Endothelial cell of umbilical vein (primary cell): ENCODE measurements around the gene ZFX. TPM values are rescaled to one million over a fixed set of nuclear protein-coding genes. Genes with fewer than 3 reads are reported as not detected.

Experiments
- BruUV-seq: library from RNA; stranded (reverse); fragments of 400-500 nt; replicated peaks from 2 replicates; lab custom pipeline; 2021; lab: Mats Ljungman, UMichigan
- CTCF ChIA-PET: fragments of 300-600, 350-600 bp; sonication (Branson Sonifier 250); formaldehyde crosslinking; loops from one replicate; lab custom pipeline; 2021; ENCODE audit warnings: antibody characterized with exemption, inconsistent platforms; lab: Charles Lee
- POLR2A ChIA-PET: fragments of 300-600, 350-600 bp; sonication (Branson Sonifier 250); formaldehyde crosslinking; loops from one replicate; lab custom pipeline; 2021; ENCODE audit warnings: antibody characterized with exemption, inconsistent platforms; lab: Charles Lee
- DNase-seq: peaks from one replicate; pipeline ENCODE4 v3.0.0-alpha.2; 2011; ENCODE audit warnings: low read depth, low spot score
- FAIRE-seq: peaks from 2 replicates; lab custom pipeline; 2011; peaks lifted over from hg19 to GRCh38; lab: Jason Lieb, UNC
- H2AFZ ChIP-seq: 2 replicates; pipeline ENCODE4 v1.6.0; 2012; ENCODE audit warnings: low read depth, low read length, control low read depth, inconsistent platforms
- H3K27ac ChIP-seq: 2 replicates; pipeline ENCODE4 v1.5.1; 2011; ENCODE audit warnings: low read depth, mild to moderate bottlenecking, control low read depth, low read length, moderate library complexity; ENCODE audit not compliant: insufficient read depth
- H3K27me3 ChIP-seq, 2 experiments: 2 replicates each; pipeline versions ENCODE4 v1.6.0 to v1.6.1; 2011; ENCODE audit warnings: low read length in 2 of 2, mixed read lengths in 1 of 2; ENCODE audit not compliant: control insufficient read depth in 2 of 2, insufficient read depth in 2 of 2
- H3K36me3 ChIP-seq, 2 experiments: 2 replicates in 1 of 2; 3 replicates in 1 of 2; pipeline ENCODE4 v1.5.1; 2011; ENCODE audit warnings: low read length in 2 of 2, mild to moderate bottlenecking in 1 of 2, moderate library complexity in 1 of 2; ENCODE audit not compliant: control insufficient read depth in 2 of 2, insufficient read depth in 2 of 2; ENCODE audit errors: extremely low read depth in 1 of 2
- H3K4me1 ChIP-seq: 3 replicates; pipeline ENCODE4 v1.5.1; 2011; ENCODE audit warnings: mild to moderate bottlenecking, low read length; ENCODE audit not compliant: control insufficient read depth, insufficient read depth; ENCODE audit errors: extremely low read depth
- H3K4me2 ChIP-seq: 2 replicates; pipeline ENCODE4 v1.6.1; 2011; ENCODE audit warnings: low read length, control low read depth, mixed read lengths; ENCODE audit not compliant: insufficient read depth
- H3K4me3 ChIP-seq, 3 experiments: fragments of 200-600 bp in 1 of 3; sonication (generic), shearing (Covaris generic) in 1 of 3; replicated peaks in 1 of 3; 2 replicates each; pipeline ENCODE4 v1.5.1; 2011 to 2016; ENCODE audit warnings: control low read depth in 3 of 3, low read length in 3 of 3, mild to moderate bottlenecking in 2 of 3, inconsistent platforms in 1 of 3, low read depth in 1 of 3, moderate library complexity in 1 of 3; ENCODE audit not compliant: insufficient read depth in 1 of 3
- H3K79me2 ChIP-seq: 2 replicates; pipeline ENCODE4 v1.6.0; 2012; ENCODE audit warnings: low read length, inconsistent platforms; ENCODE audit not compliant: control insufficient read depth, insufficient read depth
- H3K9ac ChIP-seq: replicated peaks from 2 replicates; pipeline ENCODE3; 2011; ENCODE audit warnings: low read length, control low read depth; ENCODE audit not compliant: insufficient read depth; ENCODE audit errors: extremely low read depth
- H3K9me1 ChIP-seq: replicated peaks from 3 replicates; pipeline ENCODE4 v1.6.0; 2011; ENCODE audit warnings: mild to moderate bottlenecking, low read length; ENCODE audit not compliant: control insufficient read depth, insufficient read depth; ENCODE audit errors: extremely low read depth
- H3K9me3 ChIP-seq: replicated peaks from 2 replicates; pipeline ENCODE4 v1.5.1; 2012; ENCODE audit warnings: low read length, inconsistent platforms; ENCODE audit not compliant: control insufficient read depth, insufficient read depth
- H4K20me1 ChIP-seq: replicated peaks from 2 replicates; pipeline ENCODE3; 2011; ENCODE audit warnings: mild to moderate bottlenecking, low read length; ENCODE audit not compliant: control insufficient read depth, insufficient read depth; ENCODE audit errors: extremely low read depth
- EZH2 ChIP-seq: IDR thresholded peaks from 2 replicates; pipeline ENCODE4 v1.6.1; 2012; ENCODE audit warnings: borderline replicate concordance, low read depth, mild to moderate bottlenecking, moderate library complexity, low read length, inconsistent platforms; ENCODE audit not compliant: severe bottlenecking
- FOS ChIP-seq: IDR thresholded peaks from 2 replicates; pipeline ENCODE4 v1.6.1; 2011; ENCODE audit warnings: mild to moderate bottlenecking, low read length, moderate library complexity, borderline replicate concordance; ENCODE audit not compliant: insufficient read depth
- GATA2 ChIP-seq: IDR thresholded peaks from 2 replicates; pipeline ENCODE4 v1.7.0; 2011; ENCODE audit warnings: low read depth, mild to moderate bottlenecking, moderate library complexity, mixed read lengths, low read length; ENCODE audit not compliant: insufficient read length, insufficient read depth
- JUN ChIP-seq: IDR thresholded peaks from 2 replicates; pipeline ENCODE4 v1.6.1; 2011; ENCODE audit warnings: borderline replicate concordance, low read depth; ENCODE audit not compliant: insufficient read length, insufficient read depth
- MAX ChIP-seq: IDR thresholded peaks from 2 replicates; pipeline ENCODE4 v1.6.1; 2011; ENCODE audit not compliant: insufficient read depth, insufficient read length
- MYC ChIP-seq: IDR thresholded peaks from one replicate; pipeline ENCODE4 v1.6.1; 2011; ENCODE audit warnings: mild to moderate bottlenecking, low read depth, low read length
- POLR2A ChIP-seq: IDR thresholded peaks from 2 replicates; pipeline ENCODE4 v1.6.1; 2012; ENCODE audit warnings: low read depth, mild to moderate bottlenecking, control low read depth, low read length
- POLR2AphosphoS5 ChIP-seq: IDR thresholded peaks from 2 replicates; pipeline ENCODE4 v1.6.1; 2012; ENCODE audit warnings: low read depth, mild to moderate bottlenecking, control low read depth, low read length, moderate library complexity; ENCODE audit not compliant: insufficient read depth
- dilution Hi-C: fragments of 300-500 bp; cut with MboI; formaldehyde crosslinking; loops from one replicate; pipeline ENCODE4 v1.15.0; 2019; ENCODE audit warnings: low sequenced_read_pairs; ENCODE audit not compliant: extremely low pct_ligation_motif_present
- intact Hi-C: fragments of 100-400 bp; cut with micrococcal nuclease; formaldehyde crosslinking; loops from one replicate; pipeline ENCODE4 v1.10.0; 2022
- polyA plus RNA-seq, 4 experiments: library from polyadenylated mRNA; depleted of rRNA in 3 of 4; stranded (reverse) in 3 of 4; unstranded in 1 of 4; fragments of >200 nt; gene quantifications; 2 replicates each; pipeline versions ENCODE4 v1.2.1 to v1.2.3, GENCODE V29; 2011 to 2012; ENCODE audit warnings: missing spikeins in 1 of 4
- total RNA-seq: library from RNA; stranded (reverse); gene quantifications from 2 replicates; pipeline ENCODE4 v1.2.3, GENCODE V29; 2021
- TF ChIP-seq, protein P1 (sequence below), 2 donors: IDR thresholded peaks; 1 replicate in 1 of 2; 2 replicates in 1 of 2; pipeline ENCODE4 v1.5.1; 2011; ENCODE audit warnings: low read length in 2 of 2, mild to moderate bottlenecking in 2 of 2, moderate library complexity in 2 of 2, control low read depth in 1 of 2, inconsistent platforms in 1 of 2, low read depth in 1 of 2; ENCODE audit not compliant: insufficient read depth in 1 of 2; ENCODE audit errors: extremely low read depth in 1 of 2

The ZFX gene
- total and polyA plus RNA-seq, 2 donors (not counting 3 experiments of a cell fraction or from before 2014, with no cell fraction given), result 11.4 to 34.1 TPM

DNA sequence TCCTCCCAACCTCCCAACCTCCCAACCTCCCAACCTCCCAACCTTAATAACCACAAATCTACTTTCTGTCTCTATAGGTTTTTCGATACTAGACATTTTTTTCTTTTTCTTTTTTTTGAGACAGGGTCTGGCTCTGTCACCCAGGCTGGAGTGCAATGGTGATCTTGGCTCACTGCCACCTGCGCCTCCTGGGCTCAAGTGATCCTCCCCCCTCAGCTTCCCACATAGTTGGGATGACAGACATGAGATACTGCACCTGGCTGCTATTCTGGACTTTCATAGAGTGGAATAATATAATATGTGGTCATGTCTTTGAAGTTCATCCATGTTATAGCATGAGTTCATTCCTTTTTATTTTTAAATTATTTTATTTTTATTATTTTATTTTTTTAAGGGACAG is 39.5 kb upstream of the ZFX start:
- Histone ChIP-seq H3K4me3 (no peak overlapping the region), H3K9me3 (no peaks in the 10 kb centered on the region), H3K4me2 (no peak overlapping the region), H3K9me1 (no peaks in the 10 kb centered on the region), H3K4me1 (no peaks in the 10 kb centered on the region), H3K27ac (no peak overlapping the region), H4K20me1 (no peaks in the 10 kb centered on the region), H3K9ac (no peak overlapping the region), H3K36me3 (no peaks in the 10 kb centered on the region), H3K79me2 (no peaks in the 10 kb centered on the region), H2AFZ (no peak overlapping the region), H3K27me3 (no peaks in the 10 kb centered on the region)
- ChIA-PET CTCF (interaction anchor here (0.6 kb wide), 1 partner anchor 17 kb away, joined by 4 read pairs; no protein-coding TSS in a partner anchor), POLR2A (no interaction called here)
- intact Hi-C loops, result no loop called here
- dilution Hi-C loops, result no loop called here
- FAIRE-seq, result no peak
- no peak for DNase-seq
- BruUV-seq, result no TSS peak
- no peak for TF ChIP-seq POLR2AphosphoS5
- TF ChIP-seq EZH2, result no peak
- TF ChIP-seq, protein P1, sequence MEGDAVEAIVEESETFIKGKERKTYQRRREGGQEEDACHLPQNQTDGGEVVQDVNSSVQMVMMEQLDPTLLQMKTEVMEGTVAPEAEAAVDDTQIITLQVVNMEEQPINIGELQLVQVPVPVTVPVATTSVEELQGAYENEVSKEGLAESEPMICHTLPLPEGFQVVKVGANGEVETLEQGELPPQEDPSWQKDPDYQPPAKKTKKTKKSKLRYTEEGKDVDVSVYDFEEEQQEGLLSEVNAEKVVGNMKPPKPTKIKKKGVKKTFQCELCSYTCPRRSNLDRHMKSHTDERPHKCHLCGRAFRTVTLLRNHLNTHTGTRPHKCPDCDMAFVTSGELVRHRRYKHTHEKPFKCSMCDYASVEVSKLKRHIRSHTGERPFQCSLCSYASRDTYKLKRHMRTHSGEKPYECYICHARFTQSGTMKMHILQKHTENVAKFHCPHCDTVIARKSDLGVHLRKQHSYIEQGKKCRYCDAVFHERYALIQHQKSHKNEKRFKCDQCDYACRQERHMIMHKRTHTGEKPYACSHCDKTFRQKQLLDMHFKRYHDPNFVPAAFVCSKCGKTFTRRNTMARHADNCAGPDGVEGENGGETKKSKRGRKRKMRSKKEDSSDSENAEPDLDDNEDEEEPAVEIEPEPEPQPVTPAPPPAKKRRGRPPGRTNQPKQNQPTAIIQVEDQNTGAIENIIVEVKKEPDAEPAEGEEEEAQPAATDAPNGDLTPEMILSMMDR (IDR thresholded peaks at IDR 0.05; ENCODE audit: extremely low read depth in 1 of 2, insufficient read depth in 1 of 2, low read depth in 1 of 2, low read length in 2 of 2), result no peak
- TF ChIP-seq MYC, result no peak
- TF ChIP-seq FOS, result no peak
- TF ChIP-seq JUN, result no peak
- no peak for TF ChIP-seq POLR2A
- TF ChIP-seq MAX, result no peak
- TF ChIP-seq GATA2, result no peak
